Liver (tissue), 9 donors: ENCODE data around the gene SLC6A11. TPM values are rescaled to one million over a fixed set of nuclear protein-coding genes. Genes with fewer than 3 reads are reported as not detected.

Experiments
- DNase-seq: peaks from one replicate; pipeline ENCODE4 v3.0.0-alpha.2; 2017; ENCODE audit warnings: low spot score
- H3K27ac ChIP-seq, 2 donors: one replicate each; pipeline ENCODE4 v1.7.0; 2013; ENCODE audit warnings: inconsistent platforms in 2 of 2, low read length in 2 of 2, control low read depth in 1 of 2, low read depth in 1 of 2, mild to moderate bottlenecking in 1 of 2
- H3K27me3 ChIP-seq, 4 donors: one replicate each; pipeline versions ENCODE4 v1.6.1 to v1.7.0; 2013; ENCODE audit warnings: low read length in 3 of 4, inconsistent platforms in 1 of 4, mild to moderate bottlenecking in 1 of 4, moderate library complexity in 1 of 4; ENCODE audit not compliant: control insufficient read depth in 4 of 4, insufficient read depth in 4 of 4
- H3K36me3 ChIP-seq, 4 donors: one replicate each; pipeline versions ENCODE4 v1.6.1 to v1.7.0; 2013; ENCODE audit warnings: low read length in 3 of 4, mild to moderate bottlenecking in 3 of 4, low read depth in 1 of 4, moderate library complexity in 1 of 4; ENCODE audit not compliant: control insufficient read depth in 4 of 4, insufficient read depth in 3 of 4
- H3K4me1 ChIP-seq, 4 donors: one replicate each; pipeline versions ENCODE4 v1.6.1 to v1.7.0; 2013; ENCODE audit warnings: low read length in 3 of 4, mild to moderate bottlenecking in 3 of 4, moderate library complexity in 1 of 4; ENCODE audit not compliant: control insufficient read depth in 4 of 4, insufficient read depth in 4 of 4
- H3K4me3 ChIP-seq, 3 donors: one replicate each; pipeline versions ENCODE4 v1.6.1 to v1.7.0; 2013; ENCODE audit warnings: low read length in 3 of 3, control low read depth in 1 of 3, low read depth in 1 of 3, mild to moderate bottlenecking in 1 of 3
- H3K9ac ChIP-seq, 2 donors: one replicate each; pipeline ENCODE4 v1.7.0; 2013; ENCODE audit warnings: low read length in 2 of 2, mild to moderate bottlenecking in 2 of 2, moderate library complexity in 2 of 2, control low read depth in 1 of 2, low read depth in 1 of 2
- H3K9me3 ChIP-seq, 4 donors: one replicate each; pipeline versions ENCODE4 v1.6.1 to v1.7.0; 2013; ENCODE audit warnings: low read length in 3 of 4; ENCODE audit not compliant: control insufficient read depth in 4 of 4
- ATF3 ChIP-seq: IDR thresholded peaks from 2 replicates; pipeline ENCODE4 v1.6.1; 2016; ENCODE audit warnings: antibody characterized with exemption
- CTCF ChIP-seq: fragments of 150-350 bp; IDR thresholded peaks from 2 replicates; pipeline ENCODE4 v1.5.1; 2017; ENCODE audit warnings: improper control_type of control experiment, low read depth, low read length; ENCODE audit not compliant: missing input control
- EGR1 ChIP-seq, 2 donors: IDR thresholded peaks; 2 replicates each; pipeline ENCODE4 v1.6.1; 2016 to 2018; ENCODE audit warnings: antibody characterized with exemption in 2 of 2, low read depth in 2 of 2
- FOXA1 ChIP-seq: IDR thresholded peaks from 2 replicates; pipeline ENCODE4 v1.6.1; 2016; ENCODE audit warnings: antibody characterized with exemption
- FOXA2 ChIP-seq: IDR thresholded peaks from 2 replicates; pipeline ENCODE4 v1.6.1; 2016; ENCODE audit warnings: antibody characterized with exemption
- GABPA ChIP-seq, 2 donors: IDR thresholded peaks in 1 of 2; conservative IDR thresholded peaks in 1 of 2; 2 replicates each; pipeline ENCODE4 v1.6.1; 2016; ENCODE audit warnings: antibody characterized with exemption in 2 of 2, mild to moderate bottlenecking in 1 of 2, moderate library complexity in 1 of 2
- HNF4A ChIP-seq, 2 donors: conservative IDR thresholded peaks; 2 replicates each; pipeline ENCODE4 v1.6.1; 2016; ENCODE audit warnings: antibody characterized with exemption in 2 of 2, mild to moderate bottlenecking in 2 of 2
- HNF4G ChIP-seq: IDR thresholded peaks from 2 replicates; pipeline ENCODE4 v1.6.1; 2016; ENCODE audit warnings: antibody characterized with exemption
- JUND ChIP-seq, 2 donors: IDR thresholded peaks; 2 replicates each; pipeline ENCODE4 v1.6.1; 2016; ENCODE audit warnings: antibody characterized with exemption in 2 of 2
- MAX ChIP-seq: IDR thresholded peaks from 2 replicates; pipeline ENCODE4 v1.6.1; 2016; ENCODE audit warnings: antibody characterized with exemption
- NR2F2 ChIP-seq: IDR thresholded peaks from 2 replicates; pipeline ENCODE4 v1.6.1; 2016; ENCODE audit warnings: antibody characterized with exemption
- RAD21 ChIP-seq, 2 donors: IDR thresholded peaks; 2 replicates each; pipeline ENCODE4 v1.6.1; 2016; ENCODE audit warnings: antibody characterized with exemption in 2 of 2, mild to moderate bottlenecking in 2 of 2
- REST ChIP-seq: IDR thresholded peaks from 2 replicates; pipeline ENCODE4 v1.6.1; 2016; ENCODE audit warnings: antibody characterized with exemption, mild to moderate bottlenecking
- RXRA ChIP-seq, 2 donors: IDR thresholded peaks; 2 replicates each; pipeline ENCODE4 v1.6.1; 2017 to 2018; ENCODE audit warnings: antibody characterized with exemption in 2 of 2, mild to moderate bottlenecking in 1 of 2
- SP1 ChIP-seq: IDR thresholded peaks from 2 replicates; pipeline ENCODE4 v1.6.1; 2018; ENCODE audit warnings: antibody characterized with exemption, mild to moderate bottlenecking
- TAF1 ChIP-seq: conservative IDR thresholded peaks from 2 replicates; pipeline ENCODE4 v1.6.1; 2016; ENCODE audit warnings: antibody characterized with exemption, mild to moderate bottlenecking
- YY1 ChIP-seq: IDR thresholded peaks from 2 replicates; pipeline ENCODE4 v1.6.1; 2016; ENCODE audit warnings: antibody characterized with exemption, mild to moderate bottlenecking
- ZBTB33 ChIP-seq: IDR thresholded peaks from 2 replicates; pipeline ENCODE4 v1.6.1; 2016; ENCODE audit warnings: antibody characterized with exemption
- WGBS: extraction: QIAGEN DNeasy Blood & Tissue Kit; methylation state at CpG from one replicate; pipeline ENCODE4 v1.1.7; 2013; 5-methylcytosine and 5-hydroxymethylcytosine counted together
- polyA plus RNA-seq, 2 donors: library from polyadenylated mRNA; stranded (reverse) in 1 of 2; unstranded in 1 of 2; fragments of 200-250 nt in 1 of 2; fragments of >200 nt in 1 of 2; fragmentation: Nextera tagmentation in 1 of 2; extraction: Ambion mirVana in 1 of 2; gene quantifications; one replicate each; pipeline versions ENCODE4 v1.2.1 to v1.2.3, GENCODE V29; 2013 to 2015
- total RNA-seq, 2 donors: library from RNA; depleted of rRNA; stranded (reverse); fragments of >200 nt; gene quantifications; one replicate each; pipeline ENCODE4 v1.2.3, GENCODE V29; 2014
- donor health status: healthy.
- donor health status: healthy.
- donor health status: healthy.
- donor health status: healthy.
- donor health status: healthy.

The SLC6A11 gene
- total and polyA plus RNA-seq, 4 donors = under 0.01 to 7.1 (median 0.01) TPM; not detected in 1

- Histone ChIP-seq H3K9me3 (peaks cover 7 to 20% (median 12%) of the 10 kb centered on the region in 4 donors), H3K27me3 (peaks cover 0 to 4% (median 1%) of the 10 kb centered on the region in 4 donors), H3K4me3 (no peak overlapping the region), H3K36me3 (no peaks in the 10 kb centered on the region), H3K4me1 (no peaks in the 10 kb centered on the region), H3K27ac (no peak overlapping the region), H3K9ac (no peak overlapping the region)
- 92% methylated on average over 2 of the region's 2 CpGs for WGBS
- no peak for DNase-seq
- TF ChIP-seq RAD21 (IDR thresholded peaks at IDR 0.05) (no peak), ZBTB33 (no peak), YY1 (no peak), EGR1 (IDR thresholded peaks at IDR 0.05; ENCODE audit: low read depth in 2 of 2) (no peak), RXRA (IDR thresholded peaks at IDR 0.05) (no peak), CTCF (no peak), REST (no peak), GABPA (IDR thresholded peaks at IDR 0.05 in 1 of 2, conservative IDR thresholded peaks at IDR 0.05 in 1 of 2) (no peak), ATF3 (no peak), HNF4G (no peak), NR2F2 (no peak), FOXA2 (no peak), JUND (IDR thresholded peaks at IDR 0.05) (no peak), SP1 (no peak), FOXA1 (no peak), TAF1 (no peak), MAX (no peak), HNF4A (conservative IDR thresholded peaks at IDR 0.05) (no peak)
These were observed 73.4 kb downstream of the SLC6A11 start for GRCh38 chr3:10889206-10889960.
